Activated T-helper 2 cell treated with anti-CD3 and anti-CD28 coated beads, Interferon-gamma antibody, Interleukin-2, Interleukin-4, amounts not matched to agents 10 μg/mL and 5 μg/mL and 100 μg/mL, durations not matched to agents 14 hours and 24 hours and 36 hours (primary cell): Measurements from ENCODE around the gene BTBD9. TPM values are rescaled to one million over a fixed set of nuclear protein-coding genes. Genes with fewer than 3 reads are reported as not detected.

Experiments
- DNase-seq: peaks from one replicate; pipeline ENCODE4 v3.0.0; 2021; ENCODE audit warnings: low spot score
- H3K27ac Mint-ChIP-seq: one replicate; pipeline ENCODE4 v1.8.0; 2021; ENCODE audit warnings: mixed read lengths
- H3K27me3 Mint-ChIP-seq: one replicate; pipeline ENCODE4 v1.8.0; 2021; ENCODE audit warnings: low read depth, mixed read lengths
- H3K36me3 Mint-ChIP-seq: one replicate; pipeline ENCODE4 v1.8.0; 2021; ENCODE audit warnings: low read depth, mixed read lengths
- H3K4me1 Mint-ChIP-seq: one replicate; pipeline ENCODE4 v1.8.0; 2021; ENCODE audit warnings: low read depth, mixed read lengths
- H3K4me3 Mint-ChIP-seq: one replicate; pipeline ENCODE4 v1.8.0; 2021; ENCODE audit warnings: low read depth, mild to moderate bottlenecking, moderate library complexity, mixed read lengths
- H3K9me3 Mint-ChIP-seq: one replicate; pipeline ENCODE4 v1.8.0; 2021; ENCODE audit warnings: mixed read lengths
- intact Hi-C: fragments of 100-400 bp; cut with micrococcal nuclease; formaldehyde crosslinking; loops from one replicate; pipeline ENCODE4 v1.15.1; 2023
- total RNA-seq: library from RNA; stranded (reverse); gene quantifications from 2 replicates; pipeline ENCODE4 v1.2.3, GENCODE V29; 2022

Gene BTBD9
- total RNA-seq: 12.7 and 15.2 TPM in 2 replicates

GRCh38 chr6:38639498-38640215 lies at the start of gene BTBD9:
TSS of gene BTBD9 (minus strand) at chr6:38639929.
- DNase-seq: peak; percentile 83
- no peaks in the 10 kb centered on the region for H3K36me3 Mint-ChIP-seq
- no peaks in the 10 kb centered on the region for H3K27me3 Mint-ChIP-seq
- H3K9me3 Mint-ChIP-seq: no peaks in the 10 kb centered on the region
- H3K4me1 Mint-ChIP-seq: peaks cover 44% of the 10 kb centered on the region
- H3K27ac Mint-ChIP-seq: peak within 1 kb of the TSS; percentile 86
- peak within 1 kb of the TSS; percentile 89 for H3K4me3 Mint-ChIP-seq
- intact Hi-C loops: loop anchor here (1.0 to 5.0 kb wide), 3 partner anchors 63 to 75 kb away; partner anchors contain the start of genes DNAH8 and GLO1

- intact Hi-C loops: no loop called here
- no peak overlapping the region for H3K4me3 Mint-ChIP-seq
- peaks cover 34% of the 10 kb centered on the region for H3K4me1 Mint-ChIP-seq
- no peaks in the 10 kb centered on the region for H3K27me3 Mint-ChIP-seq
- H3K9me3 Mint-ChIP-seq: no peaks in the 10 kb centered on the region
- peak overlapping the region; percentile 10 for H3K27ac Mint-ChIP-seq
- H3K36me3 Mint-ChIP-seq: peaks cover 33% of the 10 kb centered on the region
- no peak for DNase-seq
Observed at GRCh38 chr6:38688579-38689087, 48.9 kb upstream of the BTBD9 start.

- intact Hi-C loops: no loop called here
- Mint-ChIP-seq H3K36me3 (peaks cover 34% of the 10 kb centered on the region), H3K9me3 (no peaks in the 10 kb centered on the region), H3K4me1 (peaks cover 31% of the 10 kb centered on the region), H3K4me3 (no peak overlapping the region), H3K27me3 (no peaks in the 10 kb centered on the region), H3K27ac (no peak overlapping the region)
- no peak for DNase-seq
Observed at GRCh38 chr6:38687549-38687948, 47.8 kb upstream of the BTBD9 start.

- intact Hi-C loops: no loop called here
- H3K4me3 Mint-ChIP-seq: no peak overlapping the region
- H3K36me3 Mint-ChIP-seq: peaks cover 38% of the 10 kb centered on the region
- H3K27ac Mint-ChIP-seq: no peak overlapping the region
- H3K9me3 Mint-ChIP-seq: no peaks in the 10 kb centered on the region
- no peak for DNase-seq
- no peaks in the 10 kb centered on the region for H3K27me3 Mint-ChIP-seq
- peaks cover 28% of the 10 kb centered on the region for H3K4me1 Mint-ChIP-seq
Observed at GRCh38 chr6:38687043-38687353, 47.3 kb upstream of the BTBD9 start.

- Mint-ChIP-seq H3K36me3 (peaks cover 43% of the 10 kb centered on the region), H3K9me3 (no peaks in the 10 kb centered on the region), H3K27ac (no peak overlapping the region), H3K4me1 (peaks cover 28% of the 10 kb centered on the region), H3K27me3 (no peaks in the 10 kb centered on the region), H3K4me3 (no peak overlapping the region)
- no peak for DNase-seq
- intact Hi-C loops: no loop called here
Observed at GRCh38 chr6:38686270-38687042, 46.7 kb upstream of the BTBD9 start.

- Mint-ChIP-seq H3K27ac (peak overlapping the region; percentile 7), H3K9me3 (no peaks in the 10 kb centered on the region), H3K4me1 (peaks cover 27% of the 10 kb centered on the region), H3K27me3 (no peaks in the 10 kb centered on the region), H3K36me3 (peaks cover 49% of the 10 kb centered on the region), H3K4me3 (no peak overlapping the region)
- no peak for DNase-seq
- intact Hi-C loops: no loop called here
Observed at GRCh38 chr6:38684904-38685303, 45.2 kb upstream of the BTBD9 start.

GRCh38 chr6:38684237-38684636 lies 44.5 kb upstream of the BTBD9 start:
- intact Hi-C loops: no loop called here
- no peak for DNase-seq
- Mint-ChIP-seq H3K27me3 (no peaks in the 10 kb centered on the region), H3K27ac (no peak overlapping the region), H3K4me1 (peaks cover 23% of the 10 kb centered on the region), H3K4me3 (no peak overlapping the region), H3K36me3 (peaks cover 54% of the 10 kb centered on the region), H3K9me3 (no peaks in the 10 kb centered on the region)

- Mint-ChIP-seq H3K27ac (no peak overlapping the region), H3K4me1 (peaks cover 15% of the 10 kb centered on the region), H3K4me3 (no peak overlapping the region), H3K27me3 (no peaks in the 10 kb centered on the region), H3K36me3 (peaks cover 67% of the 10 kb centered on the region), H3K9me3 (no peaks in the 10 kb centered on the region)
- no peak for DNase-seq
- intact Hi-C loops: no loop called here
Observed at GRCh38 chr6:38681850-38682249, 42.1 kb upstream of the BTBD9 start.

GRCh38 chr6:38679668-38680067 lies 39.9 kb upstream of the BTBD9 start:
- Mint-ChIP-seq H3K27me3 (no peaks in the 10 kb centered on the region), H3K27ac (no peak overlapping the region), H3K4me3 (no peak overlapping the region), H3K4me1 (peaks cover 15% of the 10 kb centered on the region), H3K36me3 (peaks cover 78% of the 10 kb centered on the region), H3K9me3 (no peaks in the 10 kb centered on the region)
- DNase-seq: no peak
- intact Hi-C loops: no loop called here

- Mint-ChIP-seq H3K27me3 (no peaks in the 10 kb centered on the region), H3K4me1 (peaks cover 24% of the 10 kb centered on the region), H3K9me3 (peaks cover 6% of the 10 kb centered on the region), H3K27ac (no peak overlapping the region), H3K36me3 (peaks cover 81% of the 10 kb centered on the region), H3K4me3 (no peak overlapping the region)
- no peak for DNase-seq
- intact Hi-C loops: no loop called here
Observed at GRCh38 chr6:38678178-38678760, 38.5 kb upstream of the BTBD9 start.

- H3K4me1 Mint-ChIP-seq: peaks cover 31% of the 10 kb centered on the region
- intact Hi-C loops: no loop called here
- no peak overlapping the region for H3K4me3 Mint-ChIP-seq
- H3K36me3 Mint-ChIP-seq: peaks cover 70% of the 10 kb centered on the region
- H3K9me3 Mint-ChIP-seq: peaks cover 6% of the 10 kb centered on the region
- H3K27me3 Mint-ChIP-seq: no peaks in the 10 kb centered on the region
- peak overlapping the region; percentile 28 for H3K27ac Mint-ChIP-seq
- DNase-seq: no peak
Observed at GRCh38 chr6:38676974-38677544, 37.3 kb upstream of the BTBD9 start.

GRCh38 chr6:38676236-38676973 lies 36.7 kb upstream of the BTBD9 start:
- intact Hi-C loops: no loop called here
- Mint-ChIP-seq H3K27me3 (no peaks in the 10 kb centered on the region), H3K4me3 (no peak overlapping the region), H3K36me3 (peaks cover 64% of the 10 kb centered on the region), H3K9me3 (peaks cover 6% of the 10 kb centered on the region), H3K4me1 (peaks cover 33% of the 10 kb centered on the region), H3K27ac (peak overlapping the region; percentile 28)
- DNase-seq: no peak
